IPS-15b (cell line): ENCODE data around the gene MATCAP1.
A peak's percentile ranks its signal among the peaks of the same experiment; 100 is the strongest.

Source experiments
- H3K27me3 ChIP-seq: one replicate; pipeline ENCODE4 v1.6.1; 2013; ENCODE audit warnings: low read length; ENCODE audit not compliant: control insufficient read depth, insufficient read depth
- H3K36me3 ChIP-seq: one replicate; pipeline ENCODE4 v1.6.1; 2013; ENCODE audit warnings: low read length; ENCODE audit not compliant: control insufficient read depth, insufficient read depth
- H3K4me1 ChIP-seq: one replicate; pipeline ENCODE4 v1.6.1; 2013; ENCODE audit warnings: mild to moderate bottlenecking, low read length; ENCODE audit not compliant: control insufficient read depth, insufficient read depth
- H3K4me3 ChIP-seq: one replicate; pipeline ENCODE4 v1.5.1; 2013; ENCODE audit warnings: low read depth, low read length
- H3K9ac ChIP-seq: one replicate; pipeline ENCODE4 v1.6.1; 2013; ENCODE audit warnings: low read depth, mild to moderate bottlenecking, low read length
- H3K9me3 ChIP-seq: one replicate; pipeline ENCODE4 v1.6.1; 2013; ENCODE audit warnings: mild to moderate bottlenecking, low read length; ENCODE audit not compliant: control insufficient read depth, insufficient read depth

The MATCAP1 gene

GRCh38 chr16:67156143-67156844 is 27.5 kb downstream of the MATCAP1 start:
- Histone ChIP-seq H3K4me3 (peak overlapping the region; percentile 18), H3K27me3 (peaks cover 95% of the 10 kb centered on the region), H3K9ac (no peak overlapping the region), H3K4me1 (no peaks in the 10 kb centered on the region), H3K9me3 (no peaks in the 10 kb centered on the region), H3K36me3 (no peaks in the 10 kb centered on the region)

GRCh38 chr16:67155295-67156142 is 28.2 kb downstream of the MATCAP1 start:
- Histone ChIP-seq H3K36me3 (no peaks in the 10 kb centered on the region), H3K9ac (no peak overlapping the region), H3K4me3 (peak overlapping the region; percentile 41), H3K9me3 (no peaks in the 10 kb centered on the region), H3K27me3 (peaks cover 91% of the 10 kb centered on the region), H3K4me1 (no peaks in the 10 kb centered on the region)

- H3K4me1 ChIP-seq = no peaks in the 10 kb centered on the region
- peaks cover 83% of the 10 kb centered on the region for H3K27me3 ChIP-seq
- H3K4me3 ChIP-seq = peak overlapping the region; percentile 43
These were observed 29.0 kb downstream of the MATCAP1 start for GRCh38 chr16:67154578-67155294.

GRCh38 chr16:67151431-67152097 is 32.2 kb downstream of the MATCAP1 start:
- Histone ChIP-seq H3K36me3 (peaks cover 19% of the 10 kb centered on the region), H3K4me1 (no peaks in the 10 kb centered on the region), H3K9me3 (no peaks in the 10 kb centered on the region), H3K9ac (no peak overlapping the region), H3K4me3 (peak overlapping the region; percentile 75), H3K27me3 (peaks cover 53% of the 10 kb centered on the region)

More at GRCh38 chr16:67154578-67155294, 29.0 kb downstream of the MATCAP1 start:
- H3K36me3 ChIP-seq = no peaks in the 10 kb centered on the region
- H3K9ac ChIP-seq = no peak overlapping the region
- H3K9me3 ChIP-seq = no peaks in the 10 kb centered on the region

DNA sequence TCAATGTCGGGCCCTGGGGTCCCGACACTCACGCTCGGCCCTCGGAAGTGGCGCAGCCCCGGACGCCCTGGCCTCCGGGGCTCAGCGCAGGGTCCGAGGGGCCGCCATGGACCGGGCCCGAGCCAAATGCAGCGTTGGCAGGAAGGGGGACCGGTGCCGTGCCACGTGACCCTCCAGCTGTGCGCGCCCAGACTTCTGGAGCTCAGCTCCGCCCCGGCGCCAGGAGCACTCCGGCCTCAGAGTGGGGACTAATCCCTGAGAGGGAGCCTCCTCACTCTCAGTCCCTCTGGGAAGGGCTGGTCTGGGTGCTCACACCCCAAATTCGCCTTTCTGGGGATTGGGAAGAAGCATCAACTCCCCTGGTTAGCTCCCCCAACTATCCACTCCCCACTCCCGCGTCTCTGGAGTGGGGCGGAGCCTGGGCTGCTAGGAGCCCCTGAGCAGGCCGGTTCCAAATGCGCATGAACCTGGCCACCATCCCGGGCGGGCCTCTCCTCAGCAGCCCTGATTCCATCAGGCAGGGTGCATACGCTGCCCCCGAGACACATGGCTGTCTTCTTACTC is 32.8 kb downstream of the MATCAP1 start, which contains the start of gene B3GNT9:
TSS of gene B3GNT9 (minus strand) at position 166 of the 564 bp plus-strand sequence. CDS start 513 bp downstream, outside the sequence.
- Histone ChIP-seq H3K4me1 (no peaks in the 10 kb centered on the region), H3K36me3 (peaks cover 26% of the 10 kb centered on the region), H3K27me3 (peaks cover 47% of the 10 kb centered on the region), H3K9me3 (no peaks in the 10 kb centered on the region), H3K9ac (peak within 1 kb of the TSS; percentile 24), H3K4me3 (peak within 1 kb of the TSS; percentile 75)

DNA sequence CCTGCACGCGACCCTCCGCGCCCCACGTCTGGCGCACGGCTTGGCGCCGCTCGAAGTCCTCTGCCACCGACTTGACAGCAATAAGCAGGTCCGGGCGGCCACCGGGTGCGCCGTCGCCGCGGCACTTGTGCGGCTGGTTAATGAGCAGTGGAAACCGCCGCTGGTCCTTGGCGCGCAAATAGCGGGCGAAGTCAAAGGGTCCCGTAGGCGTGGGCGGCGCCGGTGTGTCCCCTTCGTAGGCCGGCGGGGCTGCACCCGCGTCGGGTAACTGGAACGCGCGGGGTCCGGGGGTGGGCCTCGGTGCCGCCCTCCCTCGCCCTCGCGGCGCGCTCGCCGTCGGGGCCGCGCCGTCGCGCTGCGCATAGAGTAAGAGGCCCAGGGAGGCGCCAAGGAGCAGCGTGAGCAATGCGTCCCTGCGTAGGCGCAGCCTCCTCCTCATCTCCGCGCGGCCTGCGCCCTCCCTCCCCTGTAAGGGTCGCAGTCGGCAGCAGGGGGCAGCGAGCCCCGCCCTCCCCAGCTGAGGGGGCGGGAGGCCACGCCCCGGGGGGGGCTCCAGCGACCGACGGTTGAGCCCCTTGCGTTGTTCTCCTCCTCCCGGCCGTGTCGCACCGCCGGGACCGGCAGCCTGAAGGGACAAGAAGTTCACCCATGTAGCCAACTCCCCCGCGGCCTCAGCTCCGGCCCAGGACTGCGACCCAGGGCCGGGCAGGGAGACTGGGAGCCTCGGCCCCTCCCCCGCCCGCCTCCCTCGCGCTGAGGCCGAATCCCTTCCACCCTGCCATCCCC is 33.5 kb downstream of the MATCAP1 start:
- H3K9ac ChIP-seq = no peak overlapping the region
- H3K27me3 ChIP-seq = peaks cover 40% of the 10 kb centered on the region
- H3K9me3 ChIP-seq = no peaks in the 10 kb centered on the region
- H3K36me3 ChIP-seq = peaks cover 33% of the 10 kb centered on the region
- no peaks in the 10 kb centered on the region for H3K4me1 ChIP-seq
- peak overlapping the region; percentile 75 for H3K4me3 ChIP-seq

- no peaks in the 10 kb centered on the region for H3K9me3 ChIP-seq
- H3K36me3 ChIP-seq = peaks cover 36% of the 10 kb centered on the region
- peaks cover 34% of the 10 kb centered on the region for H3K27me3 ChIP-seq
- H3K4me3 ChIP-seq = peak overlapping the region; percentile 75
- no peaks in the 10 kb centered on the region for H3K4me1 ChIP-seq
- no peak overlapping the region for H3K9ac ChIP-seq
These were observed 34.3 kb downstream of the MATCAP1 start for GRCh38 chr16:67149276-67150046.

- Histone ChIP-seq H3K36me3 (peaks cover 42% of the 10 kb centered on the region), H3K9ac (no peak overlapping the region), H3K4me1 (no peaks in the 10 kb centered on the region)
These were observed 35.0 kb downstream of the MATCAP1 start for GRCh38 chr16:67148656-67149275.

GRCh38 chr16:67148221-67148620 is 35.5 kb downstream of the MATCAP1 start:
- H3K36me3 ChIP-seq = peaks cover 46% of the 10 kb centered on the region

More at GRCh38 chr16:67148656-67149275, 35.0 kb downstream of the MATCAP1 start:
- Histone ChIP-seq H3K4me3 (peak overlapping the region; percentile 75), H3K27me3 (peaks cover 27% of the 10 kb centered on the region), H3K9me3 (no peaks in the 10 kb centered on the region)

More at GRCh38 chr16:67148221-67148620, 35.5 kb downstream of the MATCAP1 start:
- Histone ChIP-seq H3K27me3 (peaks cover 22% of the 10 kb centered on the region), H3K4me1 (no peaks in the 10 kb centered on the region), H3K9me3 (no peaks in the 10 kb centered on the region), H3K4me3 (no peak overlapping the region), H3K9ac (no peak overlapping the region)
